ENCODE measurements around the gene MYEOV. TPM values are rescaled to one million over a fixed set of nuclear protein-coding genes. Genes with fewer than 3 reads are reported as not detected.

MYEOV gene
- total and polyA plus RNA-seq, 2 donors (not counting 1 experiment from before 2014, with no cell fraction given) = 0.72 TPM; not detected in 1

GRCh38 chr11:69250186-69251056, 43.5 kb upstream of the MYEOV start:
- Mint-ChIP-seq H3K9me3 (ENCODE audit: insufficient read depth) (no peaks in the 10 kb centered on the region), H3K27ac (no peak overlapping the region), H3K27me3 (peaks cover 21% of the 10 kb centered on the region), H3K4me3 (no peak overlapping the region), H3K4me1 (no peaks in the 10 kb centered on the region)
- DNase-seq = no peak
- 90% methylated on average over 12 of the region's 16 CpGs for WGBS (ENCODE audit: insufficient coverage)
- ChIA-PET POLR2A (no interaction called here), CTCF (no interaction called here)
- no peak for ATAC-seq (ENCODE audit: low read depth)
- Histone ChIP-seq H3K79me2 (ENCODE audit: control insufficient read depth, insufficient read depth, low read length) (no peaks in the 10 kb centered on the region), H3K4me1 (ENCODE audit: control insufficient read depth in 2 of 2, insufficient read depth in 2 of 2, low read length in 2 of 2) (no peaks in the 10 kb centered on the region), H2AFZ (ENCODE audit: insufficient read depth, low read depth, low read length, poor library complexity, severe bottlenecking) (no peak overlapping the region), H3K9me3 (ENCODE audit: control extremely low read depth in 1 of 3, control insufficient read depth in 2 of 3, insufficient read depth in 1 of 3, low read length in 2 of 3) (peaks cover 0 to 6% (median 4%) of the 10 kb centered on the region in 3 donors), H3K27me3 (replicated peaks in 1 of 4; ENCODE audit: control extremely low read depth in 1 of 4, control insufficient read depth in 3 of 4, insufficient read depth in 4 of 4, low read length in 3 of 4) (no peaks in the 10 kb centered on the region), H3K27ac (ENCODE audit: low read length in 2 of 2) (no peak overlapping the region), H4K20me1 (ENCODE audit: control insufficient read depth, insufficient read depth, low read length, poor library complexity, severe bottlenecking) (no peaks in the 10 kb centered on the region), H3K4me2 (replicated peaks; ENCODE audit: low read depth, low read length, poor library complexity, severe bottlenecking) (no peak overlapping the region), H3K4me3 (ENCODE audit: control extremely low read depth in 1 of 5, extremely low read depth in 1 of 5, insufficient read depth in 1 of 5, low read depth in 2 of 5, low read length in 4 of 5) (no peak overlapping the region), H3K9ac (ENCODE audit: low read length) (no peak overlapping the region), H3K36me3 (replicated peaks in 1 of 2; ENCODE audit: control extremely low read depth in 1 of 2, control insufficient read depth in 1 of 2, extremely low read depth in 1 of 2, insufficient read depth in 2 of 2, low read length in 1 of 2) (no peaks in the 10 kb centered on the region)
- TF ChIP-seq, protein P1, sequence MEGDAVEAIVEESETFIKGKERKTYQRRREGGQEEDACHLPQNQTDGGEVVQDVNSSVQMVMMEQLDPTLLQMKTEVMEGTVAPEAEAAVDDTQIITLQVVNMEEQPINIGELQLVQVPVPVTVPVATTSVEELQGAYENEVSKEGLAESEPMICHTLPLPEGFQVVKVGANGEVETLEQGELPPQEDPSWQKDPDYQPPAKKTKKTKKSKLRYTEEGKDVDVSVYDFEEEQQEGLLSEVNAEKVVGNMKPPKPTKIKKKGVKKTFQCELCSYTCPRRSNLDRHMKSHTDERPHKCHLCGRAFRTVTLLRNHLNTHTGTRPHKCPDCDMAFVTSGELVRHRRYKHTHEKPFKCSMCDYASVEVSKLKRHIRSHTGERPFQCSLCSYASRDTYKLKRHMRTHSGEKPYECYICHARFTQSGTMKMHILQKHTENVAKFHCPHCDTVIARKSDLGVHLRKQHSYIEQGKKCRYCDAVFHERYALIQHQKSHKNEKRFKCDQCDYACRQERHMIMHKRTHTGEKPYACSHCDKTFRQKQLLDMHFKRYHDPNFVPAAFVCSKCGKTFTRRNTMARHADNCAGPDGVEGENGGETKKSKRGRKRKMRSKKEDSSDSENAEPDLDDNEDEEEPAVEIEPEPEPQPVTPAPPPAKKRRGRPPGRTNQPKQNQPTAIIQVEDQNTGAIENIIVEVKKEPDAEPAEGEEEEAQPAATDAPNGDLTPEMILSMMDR (IDR thresholded peaks at IDR 0.05) = no peak
- TF ChIP-seq EZH2 (IDR thresholded peaks at IDR 0.05; ENCODE audit: borderline replicate concordance, insufficient read depth, low read depth, low read length, poor library complexity, severe bottlenecking) = no peak
- intact Hi-C loops (cut with micrococcal nuclease) = no loop called here

DNA sequence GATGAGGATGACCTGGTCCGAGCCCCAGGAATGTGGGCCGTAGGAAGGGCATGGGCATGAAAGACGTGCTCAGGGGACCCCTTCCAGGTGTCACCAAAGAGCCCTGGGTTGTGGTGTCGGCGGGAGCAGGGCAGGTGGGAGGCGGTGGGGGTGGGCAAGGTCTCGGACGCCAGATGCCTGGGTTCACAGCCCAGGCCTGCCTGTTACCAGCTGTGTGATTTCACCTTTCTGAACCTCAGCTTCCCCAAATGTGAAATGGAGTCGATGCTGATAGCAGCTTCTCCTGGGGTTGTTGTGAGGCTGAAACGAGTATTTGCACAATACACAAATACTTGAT, 42.9 kb upstream of the MYEOV start:
- H3K36me3 ChIP-seq (replicated peaks in 1 of 2; ENCODE audit: control extremely low read depth in 1 of 2, control insufficient read depth in 1 of 2, extremely low read depth in 1 of 2, insufficient read depth in 2 of 2, low read length in 1 of 2) = no peaks in the 10 kb centered on the region
- no peaks in the 10 kb centered on the region for H3K4me1 Mint-ChIP-seq
- no peaks in the 10 kb centered on the region for H3K79me2 ChIP-seq (ENCODE audit: control insufficient read depth, insufficient read depth, low read length)
- no peaks in the 10 kb centered on the region for H3K4me1 ChIP-seq (ENCODE audit: control insufficient read depth in 2 of 2, insufficient read depth in 2 of 2, low read length in 2 of 2)
- TF ChIP-seq, protein P1 (IDR thresholded peaks at IDR 0.05) = no peak
- TF ChIP-seq EZH2 (IDR thresholded peaks at IDR 0.05; ENCODE audit: borderline replicate concordance, insufficient read depth, low read depth, low read length, poor library complexity, severe bottlenecking) = no peak
- H3K4me3 Mint-ChIP-seq = no peak overlapping the region
- H3K27ac Mint-ChIP-seq = no peak overlapping the region
- H2AFZ ChIP-seq (ENCODE audit: insufficient read depth, low read depth, low read length, poor library complexity, severe bottlenecking) = no peak overlapping the region
- no peak for ATAC-seq (ENCODE audit: low read depth)
- no peak for DNase-seq
- H3K27me3 Mint-ChIP-seq = peaks cover 21% of the 10 kb centered on the region
- ChIA-PET POLR2A (no interaction called here), CTCF (no interaction called here)
- H3K4me3 ChIP-seq (ENCODE audit: control extremely low read depth in 1 of 5, extremely low read depth in 1 of 5, insufficient read depth in 1 of 5, low read depth in 2 of 5, low read length in 4 of 5) = no peak overlapping the region
- H3K4me2 ChIP-seq (replicated peaks; ENCODE audit: low read depth, low read length, poor library complexity, severe bottlenecking) = no peak overlapping the region
- H3K27me3 ChIP-seq (replicated peaks in 1 of 4; ENCODE audit: control extremely low read depth in 1 of 4, control insufficient read depth in 3 of 4, insufficient read depth in 4 of 4, low read length in 3 of 4) = no peaks in the 10 kb centered on the region
- no peak overlapping the region for H3K9ac ChIP-seq (ENCODE audit: low read length)
- H3K27ac ChIP-seq (ENCODE audit: low read length in 2 of 2) = no peak overlapping the region
- 100% methylated on average over 2 of the region's 10 CpGs for WGBS (ENCODE audit: insufficient coverage)
- no peaks in the 10 kb centered on the region for H3K9me3 Mint-ChIP-seq (ENCODE audit: insufficient read depth)
- H4K20me1 ChIP-seq (ENCODE audit: control insufficient read depth, insufficient read depth, low read length, poor library complexity, severe bottlenecking) = no peaks in the 10 kb centered on the region
- H3K9me3 ChIP-seq (ENCODE audit: control extremely low read depth in 1 of 3, control insufficient read depth in 2 of 3, insufficient read depth in 1 of 3, low read length in 2 of 3) = peaks cover 0 to 7% (median 6%) of the 10 kb centered on the region in 3 donors
- intact Hi-C loops (cut with micrococcal nuclease) = no loop called here
